ENCODE measurements around the gene NKD1.

The NKD1 gene

DNA sequence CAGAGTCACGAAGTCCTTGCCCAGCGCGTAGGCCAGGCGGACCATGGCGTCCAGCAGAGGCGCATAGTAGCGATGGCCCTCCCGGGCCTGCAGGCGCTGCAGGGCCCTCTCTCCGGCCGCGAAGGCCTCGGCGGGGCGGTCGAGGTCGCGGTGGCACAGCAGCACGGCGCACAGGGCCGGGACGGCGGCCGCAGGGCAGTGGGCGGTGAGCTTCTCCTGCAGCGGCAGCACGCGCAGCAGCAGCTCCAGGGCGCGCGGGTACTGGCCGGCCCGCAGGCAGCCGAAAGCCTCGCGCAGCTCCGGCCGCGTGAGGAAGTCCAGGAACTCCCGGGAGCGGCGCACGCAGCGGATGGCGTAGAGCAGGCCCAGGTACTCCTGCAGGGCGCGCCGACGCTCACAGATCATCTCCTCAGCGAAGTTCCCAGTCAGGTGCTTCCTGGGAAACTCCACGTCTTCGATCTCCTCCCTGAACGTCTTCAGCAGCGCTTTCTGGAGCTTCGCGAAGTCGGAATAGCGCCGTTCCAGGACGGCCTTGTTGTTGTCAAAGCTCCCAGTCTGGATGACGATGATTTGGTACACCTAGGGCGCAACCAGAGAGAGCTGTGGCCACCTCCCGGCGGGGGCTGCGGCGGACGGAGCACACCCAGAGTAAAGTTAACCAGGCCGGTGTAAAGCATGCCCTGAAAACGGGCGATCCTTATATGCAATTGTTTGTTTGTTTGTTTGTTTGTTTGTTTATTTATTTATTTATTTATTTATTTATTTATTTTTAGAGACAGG is 125.5 kb downstream of the NKD1 start:
- DNase-seq (ENCODE audit: low read depth in 3 of 3), result no peak

DNA sequence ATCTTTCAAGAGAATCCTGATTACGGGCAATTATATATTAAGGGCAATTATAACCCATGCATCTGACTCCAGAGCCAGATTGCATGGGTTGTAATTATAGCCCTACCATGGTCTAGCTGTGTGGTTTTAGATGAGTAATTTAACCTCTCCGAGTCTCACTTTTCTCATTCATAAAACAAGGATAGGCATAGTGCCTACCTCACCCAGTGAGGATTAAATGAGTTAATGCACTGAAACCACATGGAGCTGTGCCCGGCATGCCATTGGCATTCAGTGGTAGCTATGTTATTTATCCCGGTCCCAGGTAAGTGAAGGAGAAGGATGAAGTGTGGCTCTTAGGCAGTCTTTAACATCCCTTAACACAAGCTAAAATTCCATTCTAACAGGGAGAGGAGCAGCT is 126.6 kb downstream of the NKD1 start:
- no peak for DNase-seq (ENCODE audit: low read depth in 3 of 3)

DNA sequence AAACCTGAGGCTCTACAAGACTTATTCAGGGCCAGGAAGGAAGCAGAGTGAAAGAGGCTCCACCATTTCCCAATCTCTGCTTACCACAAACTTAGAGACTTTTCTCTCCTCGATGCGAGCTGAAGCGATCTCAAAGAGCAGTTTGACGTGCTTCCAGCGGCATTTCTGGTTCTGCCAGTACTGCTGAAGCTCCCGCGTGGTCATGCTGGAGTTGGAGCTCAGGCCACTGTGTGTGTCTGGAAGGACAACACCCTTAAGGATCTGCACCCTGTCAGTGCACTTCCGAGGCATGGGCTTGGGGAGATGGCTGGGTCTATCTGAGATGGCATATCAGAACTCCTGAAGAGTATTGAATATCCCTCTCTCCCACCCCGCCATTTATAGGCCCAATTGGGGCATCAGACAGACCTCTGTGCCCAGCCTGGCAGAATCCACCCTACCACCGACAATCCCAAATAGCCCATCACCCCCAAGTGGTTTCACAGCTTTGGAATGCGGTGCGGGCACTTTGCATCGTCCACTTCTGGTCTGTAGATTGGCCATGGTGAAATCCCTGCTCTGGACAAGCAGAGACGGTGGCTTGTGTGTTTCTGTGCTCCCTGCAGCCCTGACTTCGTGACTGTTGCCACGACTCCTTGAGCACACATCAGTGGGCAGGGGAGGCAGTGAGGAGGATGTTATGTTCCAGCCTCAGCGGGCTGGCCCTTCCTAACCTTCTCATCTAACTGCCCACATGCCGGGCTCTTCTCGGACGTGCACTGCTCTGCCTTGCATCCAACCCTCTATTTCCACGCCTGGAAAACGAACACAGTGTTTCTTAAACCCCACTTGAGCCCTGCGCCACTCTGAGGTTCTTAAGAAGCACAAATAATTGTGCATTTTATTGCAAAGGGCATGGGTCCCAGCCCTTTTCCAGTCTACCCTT is 127.8 kb downstream of the NKD1 start:
- no peak for DNase-seq (ENCODE audit: low read depth in 3 of 3)

DNA sequence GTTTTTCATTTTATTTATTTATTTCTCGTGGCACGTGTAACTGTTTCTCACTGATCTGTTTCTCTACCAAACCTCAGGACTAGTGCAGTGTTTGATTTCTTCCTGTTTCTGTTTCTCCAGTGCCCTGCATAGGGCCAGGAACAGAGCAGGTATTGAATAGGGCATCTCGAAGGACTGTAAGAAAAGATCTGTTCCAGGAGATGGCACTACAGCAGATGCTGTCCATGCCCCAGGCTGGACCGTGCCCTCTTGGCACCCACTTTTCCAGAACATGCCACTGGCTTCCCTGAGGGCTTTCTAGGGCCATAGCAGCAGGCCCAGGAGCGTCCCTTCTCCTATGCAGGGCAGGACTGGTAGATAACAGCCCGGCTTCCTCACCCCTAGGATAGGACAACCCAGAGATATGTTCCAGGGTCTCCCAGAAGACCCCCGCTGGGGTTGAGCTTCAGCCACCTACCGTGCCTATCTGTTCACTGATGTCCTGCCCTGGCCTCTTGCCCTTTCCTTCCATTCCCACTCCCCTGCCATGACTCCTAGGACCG is 128.6 kb downstream of the NKD1 start:
- no peak for DNase-seq (ENCODE audit: low read depth in 3 of 3)

GRCh38 chr16:50677351-50677750 is 129.2 kb downstream of the NKD1 start:
- DNase-seq (ENCODE audit: low read depth in 3 of 3), result no peak

GRCh38 chr16:50678531-50678930 is 130.3 kb downstream of the NKD1 start:
- DNase-seq (ENCODE audit: low read depth in 3 of 3), result no peak

DNA sequence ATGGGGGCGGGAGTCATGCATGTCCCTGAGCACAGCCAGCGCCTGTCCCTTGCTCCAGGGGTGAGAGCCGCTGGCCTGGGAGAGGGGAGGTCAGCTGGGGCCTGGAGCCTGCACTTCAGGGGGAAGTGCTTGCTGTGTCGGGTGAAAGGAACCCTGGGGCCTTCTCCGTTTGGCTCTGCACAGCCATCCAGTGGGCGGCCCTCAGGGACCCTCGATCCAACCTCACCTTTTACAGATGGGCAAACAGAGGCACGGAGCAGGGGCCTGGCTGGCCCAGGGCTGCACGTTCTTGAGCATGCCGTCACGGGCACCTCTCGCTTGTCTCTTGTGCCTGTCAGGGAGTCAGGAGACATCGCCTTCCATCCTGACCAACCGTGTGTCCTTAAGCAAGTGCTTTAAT is 131.1 kb downstream of the NKD1 start:
- DNase-seq (ENCODE audit: low read depth in 3 of 3), result no peak

GRCh38 chr16:50679676-50680555 is 131.7 kb downstream of the NKD1 start:
- DNase-seq (ENCODE audit: low read depth in 3 of 3), result no peak

GRCh38 chr16:50680556-50680893 is 132.3 kb downstream of the NKD1 start:
- no peak for DNase-seq (ENCODE audit: low read depth in 3 of 3)

DNA sequence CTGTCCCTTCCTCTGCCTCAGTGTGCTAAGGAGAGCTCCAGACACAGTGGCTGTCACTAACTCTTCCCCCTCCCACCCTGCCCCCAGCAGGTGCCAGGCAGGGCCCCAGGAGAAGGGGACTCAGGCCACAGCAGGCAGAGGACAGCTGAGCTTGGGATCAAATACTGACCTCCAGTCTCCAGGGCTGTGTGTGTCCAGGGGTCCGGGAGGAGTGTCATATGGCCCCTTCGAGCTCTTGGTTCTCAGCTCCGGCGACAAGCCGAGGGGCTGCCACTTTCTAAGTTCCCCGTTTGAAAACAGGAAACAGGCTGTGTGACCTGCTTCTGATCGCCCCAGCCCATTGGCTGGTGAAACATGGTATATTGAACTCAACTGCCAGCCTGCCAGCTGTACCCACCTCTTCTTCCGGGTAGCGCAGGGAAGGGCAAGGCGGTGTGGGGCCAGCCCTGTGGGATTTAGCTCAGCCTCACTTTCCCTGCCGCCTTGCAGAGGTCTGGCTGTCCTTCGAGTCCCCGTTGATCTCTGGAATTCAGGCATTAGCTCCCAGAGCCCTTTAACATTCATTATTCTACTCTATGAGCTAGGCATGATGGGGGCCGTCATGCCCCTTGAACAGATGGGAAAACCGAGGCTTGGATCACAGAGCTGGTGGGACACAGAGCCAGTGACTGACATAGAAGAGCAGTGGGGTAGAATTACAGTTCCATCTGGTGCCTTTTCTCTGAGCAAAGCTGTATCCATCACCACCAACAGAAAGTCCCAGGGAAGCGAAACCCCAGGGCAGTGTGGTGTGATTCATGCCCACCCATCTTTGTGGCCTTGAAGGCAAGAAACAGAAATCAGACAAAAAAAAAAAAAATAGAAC is 133.1 kb downstream of the NKD1 start, which contains the start of gene SNX20:
Gene SNX20 (minus strand): TSS at position 292 of the 865 bp plus-strand sequence. CDS start 3,786 bp downstream, outside the sequence.
- no peak for DNase-seq (ENCODE audit: low read depth in 3 of 3)

GRCh38 chr16:50683689-50684374 is 135.6 kb downstream of the NKD1 start:
- no peak for DNase-seq (ENCODE audit: low read depth in 3 of 3)

DNA sequence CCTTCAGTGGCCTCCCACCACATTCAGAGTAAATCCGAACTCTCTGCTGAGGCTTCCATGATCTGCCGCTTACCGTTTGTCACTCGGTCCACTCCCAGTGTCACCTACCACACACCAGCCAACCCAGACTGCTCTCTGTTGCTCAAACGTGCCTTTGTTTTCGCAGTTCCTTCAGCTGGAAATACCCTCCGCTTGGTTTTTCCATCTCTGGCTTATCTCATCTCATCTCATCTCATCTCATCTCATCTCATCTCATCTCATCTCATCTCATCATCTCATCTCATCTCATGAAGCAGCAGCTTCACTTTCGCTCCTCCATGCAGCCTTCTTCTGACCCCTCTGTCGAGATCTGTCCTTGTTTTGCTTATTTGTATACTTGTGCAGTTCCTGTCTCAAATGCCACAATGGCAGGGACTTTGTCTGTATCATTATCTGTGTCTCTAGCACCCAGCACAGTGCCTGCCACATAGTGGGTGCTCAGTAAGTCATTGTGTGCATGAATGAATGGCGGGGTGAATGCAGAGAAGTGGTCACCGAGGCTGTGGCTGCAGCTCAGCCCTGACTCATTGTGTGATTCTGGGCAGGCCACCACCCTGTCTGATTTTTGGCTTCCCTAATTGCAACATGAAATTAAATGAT is 136.7 kb downstream of the NKD1 start:
- no peak for DNase-seq (ENCODE audit: low read depth in 3 of 3)

DNA sequence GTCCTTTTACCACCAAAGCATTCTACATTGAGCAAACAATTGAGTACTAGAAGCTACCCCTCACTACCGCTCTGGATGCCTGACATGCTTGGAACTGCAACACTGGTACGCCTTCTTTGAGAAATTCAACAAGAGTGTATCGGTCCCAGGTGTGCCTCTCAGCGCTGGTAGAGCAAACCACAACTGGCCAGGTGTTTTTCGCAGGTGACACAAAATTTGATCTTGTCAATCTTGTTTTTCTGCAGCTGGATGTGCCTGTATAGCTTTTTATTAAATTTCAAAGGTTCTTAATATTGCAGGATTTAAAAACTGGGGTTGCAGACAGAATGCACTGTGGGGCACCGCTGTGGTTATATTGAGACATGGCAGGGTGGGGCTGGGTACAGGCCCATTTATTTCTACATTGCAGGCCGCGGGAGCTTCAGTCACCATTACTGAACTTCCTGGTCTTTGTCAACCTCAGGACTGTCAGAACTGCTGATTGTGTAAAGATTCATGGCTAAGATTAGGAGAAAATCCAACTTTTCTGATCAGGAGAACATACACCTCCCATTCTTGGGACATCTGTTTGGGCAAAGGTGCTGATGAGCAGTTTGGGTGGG is 137.4 kb downstream of the NKD1 start:
- DNase-seq (ENCODE audit: low read depth in 3 of 3), result no peak

DNA sequence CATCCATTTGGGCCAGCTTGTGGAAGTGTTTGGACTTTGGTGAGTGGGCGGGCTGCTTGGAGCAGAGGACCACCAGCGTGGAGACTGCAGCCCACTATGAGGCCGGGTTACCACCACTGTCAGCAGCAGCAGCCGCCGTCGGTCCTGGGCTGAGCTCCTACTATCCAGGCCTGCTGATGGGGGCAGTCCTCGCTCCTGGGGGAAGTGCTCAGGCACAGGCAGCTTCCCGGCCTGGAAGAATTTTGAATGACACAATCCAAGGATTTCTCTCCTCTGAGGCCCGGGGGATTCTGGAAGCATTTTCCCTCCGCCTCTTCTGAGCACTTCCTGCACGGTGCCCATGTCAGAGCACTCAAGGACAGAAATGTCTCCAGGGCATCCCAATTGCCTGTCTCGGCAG is 139.9 kb downstream of the NKD1 start:
- DNase-seq (ENCODE audit: low read depth in 3 of 3), result no peak

- no peak for DNase-seq (ENCODE audit: low read depth in 3 of 3)
These were observed 140.7 kb downstream of the NKD1 start for GRCh38 chr16:50688867-50689266.

- no peak for DNase-seq (ENCODE audit: low read depth in 3 of 3)
These were observed 142.0 kb downstream of the NKD1 start for GRCh38 chr16:50690177-50690576.

- no peak for DNase-seq (ENCODE audit: low read depth in 3 of 3)
These were observed 144.4 kb downstream of the NKD1 start for GRCh38 chr16:50692644-50692998.

DNA sequence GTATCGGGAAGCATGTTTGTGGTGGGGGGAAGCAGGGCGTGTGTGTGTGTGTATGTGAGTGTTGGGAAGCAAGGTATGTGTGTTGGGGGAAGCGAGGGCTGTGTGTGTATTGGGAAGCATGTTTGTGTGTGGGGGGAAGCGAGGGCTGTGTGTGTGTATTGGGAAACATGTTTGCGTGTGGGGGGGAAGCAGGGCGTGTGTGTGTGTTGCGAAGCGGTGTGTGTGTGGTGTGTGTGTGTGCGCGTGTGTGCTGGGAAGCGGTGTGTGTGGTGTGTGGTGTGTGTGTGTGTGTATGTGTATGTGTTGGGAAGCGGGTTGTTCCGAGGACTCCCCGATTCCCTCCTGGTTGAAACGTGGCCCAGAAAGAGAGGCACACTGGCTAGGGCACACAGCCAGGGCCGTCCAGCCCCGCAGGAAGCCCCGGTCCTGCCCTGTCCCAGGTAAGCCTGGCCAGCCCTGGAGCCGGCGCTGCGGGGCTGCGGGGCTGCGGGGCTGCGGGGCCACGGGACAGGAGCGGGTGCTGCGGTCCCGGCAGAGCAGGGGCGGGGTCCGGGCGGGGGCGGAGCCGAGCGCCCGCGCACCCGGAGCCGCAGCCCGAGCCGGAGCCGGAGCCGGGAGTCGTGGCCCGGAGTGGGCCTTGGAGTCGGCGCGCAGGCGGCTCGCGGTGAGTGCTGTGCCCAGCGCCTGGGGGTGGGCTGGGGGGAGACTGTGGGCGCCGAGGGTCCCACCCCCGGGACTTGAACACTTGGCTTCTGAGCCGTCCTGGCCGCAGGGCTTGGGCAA is 145.0 kb downstream of the NKD1 start, which contains the start of gene NOD2:
Gene NOD2 (plus strand): TSS at position 608 of the 783 bp plus-strand sequence. CDS start 5,890 bp downstream, outside the sequence.
- no peak for DNase-seq (ENCODE audit: low read depth in 3 of 3)

Data from stimulated activated CD4-positive, alpha-beta T cell treated with anti-CD3 and anti-CD28 coated beads, TNF-alpha, amount 100 ng/mL, for 4 hours (primary cell).